Measurements from ENCODE around the gene SARDH. TPM values are rescaled to one million over a fixed set of nuclear protein-coding genes. Genes with fewer than 3 reads are reported as not detected.

The SARDH gene
- total and polyA plus RNA-seq, 2 donors (not counting 3 experiments of a cell fraction or from before 2014, with no cell fraction given), result 0.19 to 0.44 TPM

DNA sequence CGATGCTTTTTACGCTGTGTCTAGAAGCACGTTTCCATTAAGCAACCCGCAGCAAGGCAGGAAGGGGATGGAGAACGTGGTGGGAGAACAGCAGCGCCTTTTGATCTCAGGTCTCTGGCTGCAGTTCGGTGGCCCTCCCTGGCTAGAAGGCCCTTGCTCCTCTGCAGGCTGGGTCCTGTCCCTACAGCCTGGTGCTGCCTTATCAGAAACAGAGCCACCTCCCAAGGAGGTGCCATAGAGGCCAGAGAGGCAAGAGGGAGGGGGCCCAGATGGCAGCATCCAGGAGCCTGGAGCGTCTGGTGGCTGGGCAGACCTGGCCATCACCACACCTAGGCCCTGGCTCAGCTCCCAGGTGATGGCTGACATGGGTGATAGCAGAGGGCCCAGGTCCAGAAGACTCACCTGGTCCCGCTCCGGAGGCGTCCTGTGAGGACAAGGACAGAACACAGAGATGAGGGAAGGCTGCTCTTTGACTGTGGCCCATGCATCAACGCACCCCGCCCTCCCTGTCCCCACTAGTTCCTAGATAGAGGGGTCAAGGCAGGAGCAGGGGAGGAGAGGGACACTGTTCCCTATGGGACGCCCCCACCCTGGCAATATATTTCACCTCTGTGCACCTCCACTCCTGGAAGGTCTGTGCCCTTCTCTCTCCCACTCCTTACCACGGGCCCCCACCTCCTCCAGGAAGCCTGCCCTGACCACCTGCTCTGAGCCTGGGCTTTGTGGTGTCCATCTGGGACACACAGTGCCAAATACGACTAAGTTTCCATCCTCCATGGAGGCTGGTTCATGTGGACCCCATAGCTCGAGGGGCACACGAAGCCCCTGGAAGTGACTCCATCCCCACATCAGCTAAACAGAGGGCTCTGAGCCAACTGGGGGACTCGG is 41.6 kb upstream of the SARDH start:
- Histone ChIP-seq H3K9me3 (replicated peaks; ENCODE audit: control insufficient read depth, insufficient read depth, low read length) (no peaks in the 10 kb centered on the region), H3K79me2 (ENCODE audit: control insufficient read depth, insufficient read depth, low read length) (no peaks in the 10 kb centered on the region), H3K27ac (ENCODE audit: insufficient read depth, low read depth, low read length) (no peak overlapping the region), H3K27me3 (ENCODE audit: control insufficient read depth in 2 of 2, insufficient read depth in 2 of 2, low read length in 2 of 2) (no peaks in the 10 kb centered on the region), H3K4me2 (ENCODE audit: insufficient read depth, low read length) (no peak overlapping the region), H2AFZ (ENCODE audit: low read depth, low read length) (no peak overlapping the region), H3K9ac (replicated peaks; ENCODE audit: extremely low read depth, insufficient read depth, low read length) (no peak overlapping the region), H3K9me1 (replicated peaks; ENCODE audit: control insufficient read depth, extremely low read depth, insufficient read depth, low read length) (no peaks in the 10 kb centered on the region), H4K20me1 (replicated peaks; ENCODE audit: control insufficient read depth, extremely low read depth, insufficient read depth, low read length) (no peaks in the 10 kb centered on the region), H3K4me3 (replicated peaks in 1 of 3; ENCODE audit: insufficient read depth in 1 of 3, low read depth in 1 of 3, low read length in 3 of 3) (no peak overlapping the region), H3K4me1 (ENCODE audit: control insufficient read depth, extremely low read depth, insufficient read depth, low read length) (no peaks in the 10 kb centered on the region), H3K36me3 (ENCODE audit: control insufficient read depth in 2 of 2, extremely low read depth in 1 of 2, insufficient read depth in 2 of 2, low read length in 2 of 2) (peaks cover 3 to 27% of the 10 kb centered on the region in 2 experiments)
- TF ChIP-seq POLR2AphosphoS5 (IDR thresholded peaks at IDR 0.05; ENCODE audit: insufficient read depth, low read depth, low read length) (no peak), JUN (IDR thresholded peaks at IDR 0.05; ENCODE audit: borderline replicate concordance, insufficient read depth, insufficient read length, low read depth) (no peak), FOS (IDR thresholded peaks at IDR 0.05; ENCODE audit: borderline replicate concordance, insufficient read depth, low read length) (no peak), MYC (IDR thresholded peaks at IDR 0.05; ENCODE audit: low read depth, low read length) (no peak), GATA2 (IDR thresholded peaks at IDR 0.05; ENCODE audit: insufficient read depth, insufficient read length, low read depth, low read length) (no peak), EZH2 (IDR thresholded peaks at IDR 0.05; ENCODE audit: borderline replicate concordance, low read depth, low read length, severe bottlenecking) (no peak), POLR2A (IDR thresholded peaks at IDR 0.05; ENCODE audit: low read depth, low read length) (no peak)
- TF ChIP-seq, protein P1, sequence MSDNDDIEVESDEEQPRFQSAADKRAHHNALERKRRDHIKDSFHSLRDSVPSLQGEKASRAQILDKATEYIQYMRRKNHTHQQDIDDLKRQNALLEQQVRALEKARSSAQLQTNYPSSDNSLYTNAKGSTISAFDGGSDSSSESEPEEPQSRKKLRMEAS (IDR thresholded peaks at IDR 0.05; ENCODE audit: insufficient read depth, insufficient read length), result no peak
- TF ChIP-seq, protein P2, sequence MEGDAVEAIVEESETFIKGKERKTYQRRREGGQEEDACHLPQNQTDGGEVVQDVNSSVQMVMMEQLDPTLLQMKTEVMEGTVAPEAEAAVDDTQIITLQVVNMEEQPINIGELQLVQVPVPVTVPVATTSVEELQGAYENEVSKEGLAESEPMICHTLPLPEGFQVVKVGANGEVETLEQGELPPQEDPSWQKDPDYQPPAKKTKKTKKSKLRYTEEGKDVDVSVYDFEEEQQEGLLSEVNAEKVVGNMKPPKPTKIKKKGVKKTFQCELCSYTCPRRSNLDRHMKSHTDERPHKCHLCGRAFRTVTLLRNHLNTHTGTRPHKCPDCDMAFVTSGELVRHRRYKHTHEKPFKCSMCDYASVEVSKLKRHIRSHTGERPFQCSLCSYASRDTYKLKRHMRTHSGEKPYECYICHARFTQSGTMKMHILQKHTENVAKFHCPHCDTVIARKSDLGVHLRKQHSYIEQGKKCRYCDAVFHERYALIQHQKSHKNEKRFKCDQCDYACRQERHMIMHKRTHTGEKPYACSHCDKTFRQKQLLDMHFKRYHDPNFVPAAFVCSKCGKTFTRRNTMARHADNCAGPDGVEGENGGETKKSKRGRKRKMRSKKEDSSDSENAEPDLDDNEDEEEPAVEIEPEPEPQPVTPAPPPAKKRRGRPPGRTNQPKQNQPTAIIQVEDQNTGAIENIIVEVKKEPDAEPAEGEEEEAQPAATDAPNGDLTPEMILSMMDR (IDR thresholded peaks at IDR 0.05; ENCODE audit: extremely low read depth in 1 of 2, insufficient read depth in 1 of 2, low read depth in 1 of 2, low read length in 2 of 2), result no peak
- CTCF ChIA-PET, result interaction anchor here (0.8 to 5.9 kb wide), 5 partner anchors 11 to 320 kb away, joined by 3 to 232 read pairs (median 3); no protein-coding TSS in a partner anchor
- DNase-seq (ENCODE audit: low read depth, low spot score) (no peak), FAIRE-seq (no peak)
- intact Hi-C loops (cut with micrococcal nuclease) (loop anchor here (5.0 kb wide), 1 partner anchor 247 kb away; the partner anchor contains the start of gene ADAMTSL2), dilution Hi-C loops (cut with MboI; ENCODE audit: extremely low pct_ligation_motif_present, low sequenced_read_pairs) (no loop called here)
- no TSS peak for BruUV-seq (replicated peaks)
- POLR2A ChIA-PET, result no interaction called here
